Panc1 (cell line): ENCODE measurements around the gene RASGRP3.

Source experiments
- POLR2AphosphoS5 ChIP-seq: IDR thresholded peaks from 2 replicates; pipeline ENCODE4 v1.6.1; 2012; ENCODE audit warnings: mild to moderate bottlenecking, low read depth, low read length, moderate library complexity
- SIN3A ChIP-seq: IDR thresholded peaks from 2 replicates; pipeline ENCODE4 v1.6.1; 2012; ENCODE audit warnings: low read depth, mild to moderate bottlenecking, low read length, moderate library complexity, borderline replicate concordance; ENCODE audit not compliant: insufficient read depth
- TF ChIP-seq, protein P1 (sequence below): fragments of 450-650 bp; IDR thresholded peaks from 2 replicates; pipeline ENCODE4 v1.5.1; 2017; ENCODE audit warnings: mild to moderate bottlenecking

DNA sequence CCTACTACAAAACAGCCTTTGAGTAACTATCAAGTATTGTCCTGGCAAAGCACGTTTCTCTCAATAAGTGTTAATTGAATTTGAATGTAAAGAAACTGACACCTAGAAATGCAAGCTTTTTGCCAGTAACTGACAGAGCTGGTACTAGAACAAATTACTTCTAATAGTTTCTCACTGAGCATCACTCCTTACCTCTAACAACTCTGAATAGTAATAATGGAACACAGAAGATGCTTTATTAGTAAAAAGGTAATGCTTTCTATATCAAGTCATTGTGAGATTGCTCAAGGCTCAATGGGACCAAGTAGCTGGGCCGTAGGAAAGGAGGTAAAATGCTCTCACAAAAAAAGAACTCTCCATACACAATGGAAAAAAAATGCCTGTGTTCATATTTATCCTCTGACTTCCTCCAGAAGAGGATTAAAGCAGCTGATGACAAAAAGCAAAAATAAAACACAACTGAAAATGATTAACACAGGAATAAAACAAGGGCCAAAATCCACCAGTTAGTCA is 11.8 kb downstream of the RASGRP3 start:
- TF ChIP-seq SIN3A (no peak), POLR2AphosphoS5 (no peak)
- TF ChIP-seq, protein P1, sequence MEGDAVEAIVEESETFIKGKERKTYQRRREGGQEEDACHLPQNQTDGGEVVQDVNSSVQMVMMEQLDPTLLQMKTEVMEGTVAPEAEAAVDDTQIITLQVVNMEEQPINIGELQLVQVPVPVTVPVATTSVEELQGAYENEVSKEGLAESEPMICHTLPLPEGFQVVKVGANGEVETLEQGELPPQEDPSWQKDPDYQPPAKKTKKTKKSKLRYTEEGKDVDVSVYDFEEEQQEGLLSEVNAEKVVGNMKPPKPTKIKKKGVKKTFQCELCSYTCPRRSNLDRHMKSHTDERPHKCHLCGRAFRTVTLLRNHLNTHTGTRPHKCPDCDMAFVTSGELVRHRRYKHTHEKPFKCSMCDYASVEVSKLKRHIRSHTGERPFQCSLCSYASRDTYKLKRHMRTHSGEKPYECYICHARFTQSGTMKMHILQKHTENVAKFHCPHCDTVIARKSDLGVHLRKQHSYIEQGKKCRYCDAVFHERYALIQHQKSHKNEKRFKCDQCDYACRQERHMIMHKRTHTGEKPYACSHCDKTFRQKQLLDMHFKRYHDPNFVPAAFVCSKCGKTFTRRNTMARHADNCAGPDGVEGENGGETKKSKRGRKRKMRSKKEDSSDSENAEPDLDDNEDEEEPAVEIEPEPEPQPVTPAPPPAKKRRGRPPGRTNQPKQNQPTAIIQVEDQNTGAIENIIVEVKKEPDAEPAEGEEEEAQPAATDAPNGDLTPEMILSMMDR: no peak
